IgD-negative memory B cell (primary cell): ENCODE measurements around the gene GOLGA6L7. TPM values are rescaled to one million over a fixed set of nuclear protein-coding genes. Genes with fewer than 3 reads are reported as not detected.
"Not testable (repeated sequence)": the region's sequence is repeated elsewhere in the genome, so short reads cannot be mapped to it uniquely, and the experiment has no call there.

Source experiments
- H3K27ac Mint-ChIP-seq, 3 donors: one replicate each; pipeline ENCODE4 v1.8.0; 2020 to 2022; ENCODE audit warnings: mild to moderate bottlenecking in 3 of 3, mixed read lengths in 3 of 3, moderate library complexity in 1 of 3
- H3K27me3 Mint-ChIP-seq: one replicate; pipeline ENCODE4 v1.8.0; 2021; ENCODE audit warnings: mixed read lengths
- H3K36me3 Mint-ChIP-seq: one replicate; pipeline ENCODE4 v1.8.0; 2020; ENCODE audit warnings: mild to moderate bottlenecking, mixed read lengths
- H3K4me1 Mint-ChIP-seq, 3 donors: one replicate each; pipeline ENCODE4 v1.8.0; 2020 to 2022; ENCODE audit warnings: mixed read lengths in 3 of 3, mild to moderate bottlenecking in 1 of 3
- H3K4me3 Mint-ChIP-seq, 4 donors: one replicate each; pipeline ENCODE4 v1.8.0; 2020 to 2022; ENCODE audit warnings: mild to moderate bottlenecking in 4 of 4, mixed read lengths in 4 of 4, moderate library complexity in 3 of 4
- H3K9me3 Mint-ChIP-seq, 3 donors: one replicate each; pipeline ENCODE4 v1.8.0; 2020 to 2021; ENCODE audit warnings: mixed read lengths in 3 of 3, mild to moderate bottlenecking in 1 of 3
- polyA plus RNA-seq: library from polyadenylated mRNA; unstranded; fragments of 300-500 nt; fragmentation: Illumina TruSeq; gene quantifications from one replicate; pipeline ENCODE4 v1.2.3, GENCODE V29; 2021

GOLGA6L7 gene
- not detected for polyA plus RNA-seq

DNA sequence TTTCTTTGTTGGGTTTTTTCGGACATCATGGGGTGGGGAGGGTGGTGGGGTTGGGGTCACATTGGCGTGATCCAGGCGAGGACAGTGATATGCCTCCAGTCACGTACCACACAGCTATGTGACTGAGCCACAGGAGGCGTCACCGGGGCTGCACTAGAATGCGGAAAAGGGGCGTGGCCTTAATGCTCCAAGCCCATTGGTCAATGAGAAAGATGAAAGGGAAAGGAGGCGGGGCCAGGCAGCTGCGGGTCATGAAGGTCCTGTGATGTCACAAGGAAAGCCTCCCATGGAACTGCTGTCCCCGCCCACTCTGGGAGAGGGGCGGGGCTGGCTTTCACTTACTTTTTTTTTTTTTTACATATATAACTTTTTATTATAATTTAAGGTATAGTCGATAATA lies at the start of gene GOLGA6L7:
TSS of gene GOLGA6L7 (minus strand) at position 124 of the 400 bp plus-strand sequence. CDS start at position 29, 95 bp downstream.
- not testable (repeated sequence) for H3K9me3 Mint-ChIP-seq, H3K4me1 Mint-ChIP-seq, H3K36me3 Mint-ChIP-seq, H3K4me3 Mint-ChIP-seq, H3K27ac Mint-ChIP-seq, H3K27me3 Mint-ChIP-seq

DNA sequence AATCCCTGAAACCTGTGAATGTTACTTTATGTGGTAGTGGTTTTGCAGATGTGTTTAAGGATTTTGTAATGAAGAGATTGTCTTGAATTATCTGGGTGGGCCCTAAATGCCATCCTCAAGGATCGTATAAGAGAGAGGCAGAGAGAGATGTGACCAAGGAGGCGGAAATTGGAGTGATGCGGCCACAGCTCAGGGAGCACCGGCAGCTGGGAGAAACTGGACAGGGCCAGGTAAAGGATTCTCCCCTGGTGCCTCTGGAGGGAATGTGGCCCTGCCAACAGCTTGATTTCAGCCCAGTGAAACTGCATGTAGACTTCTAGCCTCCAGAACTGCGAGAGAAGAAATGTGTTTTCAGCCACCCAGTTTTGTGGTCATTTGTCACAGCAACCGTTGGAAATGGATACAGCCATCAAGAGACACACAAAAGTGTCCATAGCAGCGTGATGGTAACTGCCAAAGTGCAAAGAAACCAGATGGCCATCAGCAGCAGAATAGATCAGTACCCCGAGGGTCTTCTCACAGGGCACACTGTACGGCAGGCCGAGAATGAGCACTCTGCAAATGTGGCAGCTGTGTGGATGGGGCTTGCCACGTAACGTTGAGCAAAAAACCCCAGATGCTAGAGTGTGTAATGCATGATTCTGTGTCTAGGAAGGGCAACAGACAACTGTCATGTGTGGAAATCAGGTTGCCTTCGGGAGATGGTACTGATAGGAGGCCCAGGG lies 49.6 kb upstream of the GOLGA6L7 start:
- H3K4me1 Mint-ChIP-seq = no peaks in the 10 kb centered on the region
- H3K9me3 Mint-ChIP-seq = peaks cover 0 to 2% (median 0%) of the 10 kb centered on the region in 3 donors
- H3K36me3 Mint-ChIP-seq = no peaks in the 10 kb centered on the region
- no peaks in the 10 kb centered on the region for H3K27me3 Mint-ChIP-seq
- H3K27ac Mint-ChIP-seq = no peak overlapping the region
- H3K4me3 Mint-ChIP-seq = no peak overlapping the region

DNA sequence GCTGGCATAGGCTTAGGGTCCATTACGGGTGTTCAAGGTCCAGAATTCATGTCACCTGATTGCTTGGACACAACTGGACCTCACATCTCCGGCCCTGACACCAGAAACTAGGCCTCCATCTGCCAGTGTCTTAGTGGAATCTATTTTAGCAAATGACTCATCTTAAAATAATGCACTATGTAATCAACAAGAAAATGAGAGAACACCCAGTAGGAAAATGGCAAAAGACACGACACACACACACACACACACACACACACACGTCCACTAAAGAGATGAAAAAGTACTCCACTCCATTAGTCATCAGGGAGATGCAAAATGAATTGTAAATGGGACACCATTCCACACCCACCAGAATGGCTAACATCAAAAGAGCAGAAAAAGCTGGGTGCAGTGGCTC lies 48.5 kb upstream of the GOLGA6L7 start:
- Mint-ChIP-seq H3K9me3 (peaks cover 0 to 2% (median 0%) of the 10 kb centered on the region in 3 donors), H3K4me3 (peak overlapping the region in 1 of 4 donors; percentile 52), H3K27me3 (no peaks in the 10 kb centered on the region), H3K36me3 (no peaks in the 10 kb centered on the region), H3K27ac (no peak overlapping the region), H3K4me1 (no peaks in the 10 kb centered on the region)

- no peak overlapping the region for H3K4me3 Mint-ChIP-seq
- no peak overlapping the region for H3K27ac Mint-ChIP-seq
These were observed 47.1 kb upstream of the GOLGA6L7 start for GRCh38 chr15:28895566-28895965.

DNA sequence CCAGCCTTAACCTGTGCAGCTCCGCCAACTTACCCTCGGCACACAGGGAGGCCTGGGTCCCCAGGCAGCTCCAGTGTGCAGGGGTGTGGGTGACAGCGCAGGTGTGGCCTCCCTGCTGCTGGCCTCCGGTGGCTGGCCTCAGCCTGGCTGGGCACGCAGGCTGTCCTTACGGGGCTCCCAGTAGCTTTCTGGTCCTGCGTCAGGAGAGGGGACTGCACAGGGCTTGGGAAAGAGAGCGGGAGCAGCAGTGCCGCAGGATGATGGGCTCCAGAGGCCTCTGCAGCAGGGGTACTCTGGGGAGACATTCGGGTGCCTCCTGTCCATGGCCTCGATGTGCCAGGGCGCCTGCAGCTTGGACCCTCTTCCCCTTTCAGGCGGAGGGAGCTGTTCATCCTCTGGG lies 46.7 kb upstream of the GOLGA6L7 start:
- Mint-ChIP-seq H3K4me3 (no peak overlapping the region), H3K9me3 (peaks cover 0 to 2% (median 0%) of the 10 kb centered on the region in 3 donors), H3K27ac (no peak overlapping the region), H3K4me1 (no peaks in the 10 kb centered on the region), H3K27me3 (no peaks in the 10 kb centered on the region), H3K36me3 (no peaks in the 10 kb centered on the region)

More at GRCh38 chr15:28895566-28895965, 47.1 kb upstream of the GOLGA6L7 start:
- Mint-ChIP-seq H3K36me3 (no peaks in the 10 kb centered on the region), H3K4me1 (no peaks in the 10 kb centered on the region), H3K9me3 (peaks cover 0 to 2% (median 0%) of the 10 kb centered on the region in 3 donors), H3K27me3 (no peaks in the 10 kb centered on the region)

DNA sequence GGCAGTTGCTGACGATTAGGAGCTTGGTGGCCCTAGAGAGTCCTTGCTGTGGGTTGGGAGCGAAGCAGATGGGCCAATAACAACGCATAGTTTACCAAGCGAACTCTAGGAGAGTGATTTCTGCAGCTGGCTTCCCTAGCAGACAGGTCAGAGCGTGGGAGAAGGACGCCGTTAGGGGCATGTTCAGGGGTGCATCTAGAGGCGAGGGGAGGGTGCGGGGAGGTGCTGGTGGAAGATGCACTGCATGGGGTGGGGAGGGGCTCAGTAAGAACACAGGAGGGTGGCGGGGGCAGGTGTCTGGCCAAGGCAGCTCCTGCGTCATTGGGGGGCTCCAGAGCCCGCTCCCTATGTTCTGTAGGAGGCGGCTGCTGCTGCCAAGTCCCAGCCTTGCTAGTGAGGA lies 46.2 kb upstream of the GOLGA6L7 start:
- Mint-ChIP-seq H3K4me3 (peak overlapping the region in 1 of 4 donors; percentile 65), H3K4me1 (no peaks in the 10 kb centered on the region), H3K27ac (no peak overlapping the region), H3K9me3 (peaks cover 0 to 2% (median 0%) of the 10 kb centered on the region in 3 donors), H3K27me3 (peaks cover 4% of the 10 kb centered on the region), H3K36me3 (no peaks in the 10 kb centered on the region)

DNA sequence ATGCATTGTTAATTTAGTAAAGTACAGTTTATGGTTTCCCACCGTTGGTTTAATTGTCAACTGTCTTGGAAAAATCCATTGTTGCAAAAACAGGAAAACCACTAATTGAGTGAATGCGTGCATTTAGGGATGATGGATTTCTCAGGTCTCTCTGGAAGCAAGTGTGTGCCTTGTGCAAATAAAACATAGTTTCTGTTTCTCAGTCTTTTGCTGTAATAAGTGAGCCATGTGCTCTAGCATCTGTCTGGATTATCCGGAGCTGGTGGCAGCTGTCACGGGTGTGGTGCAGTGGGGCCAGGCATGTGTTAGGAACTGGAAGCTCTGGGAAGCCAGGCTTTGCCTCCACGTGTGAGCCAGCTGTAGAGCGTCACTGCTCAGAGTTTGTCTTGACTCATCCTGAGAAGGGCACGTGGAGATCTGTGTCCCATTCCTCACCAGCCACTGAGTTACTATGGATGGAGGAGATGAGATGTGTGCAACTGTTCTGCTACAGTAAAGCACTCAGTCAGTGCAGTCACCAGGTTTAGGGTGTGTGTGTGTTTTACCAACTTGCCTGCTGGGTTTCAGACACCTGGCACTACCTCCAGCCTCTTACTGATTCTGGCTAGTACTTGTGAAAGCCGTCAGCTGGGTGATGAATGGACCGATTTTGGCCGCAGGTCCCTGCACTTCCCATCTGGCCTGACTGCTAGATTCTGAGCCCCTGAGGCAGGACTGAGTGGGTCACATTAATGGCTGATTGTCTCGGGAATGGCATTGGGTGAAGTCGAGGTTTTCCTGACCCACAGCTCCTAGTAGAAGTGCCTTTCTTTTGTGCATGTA lies 44.6 kb upstream of the GOLGA6L7 start:
- Mint-ChIP-seq H3K36me3 (peaks cover under 1% of the 10 kb centered on the region), H3K4me3 (no peak overlapping the region), H3K4me1 (peaks cover 0 to under 1% (median 0%) of the 10 kb centered on the region in 3 donors), H3K9me3 (peaks cover 0 to 2% (median 0%) of the 10 kb centered on the region in 3 donors), H3K27ac (no peak overlapping the region), H3K27me3 (peaks cover 14% of the 10 kb centered on the region)

DNA sequence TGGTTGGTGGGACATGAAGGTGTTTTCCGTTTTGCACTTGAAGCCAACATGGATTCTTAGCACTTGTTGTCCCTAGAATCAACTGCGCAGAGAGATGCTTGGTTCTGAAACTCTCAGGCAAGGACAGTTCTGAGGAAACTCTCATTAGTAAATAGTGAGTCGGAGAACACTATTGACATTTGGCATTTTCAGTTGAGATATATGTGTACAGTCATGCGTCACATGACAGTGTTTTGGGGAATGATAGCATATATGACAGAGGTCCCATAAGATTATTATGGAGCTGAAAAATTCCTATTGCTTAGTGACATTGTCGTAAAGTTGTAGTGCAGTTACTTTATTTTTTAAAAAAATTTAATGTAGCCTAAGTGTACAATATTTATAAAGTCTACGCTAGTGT lies 43.1 kb upstream of the GOLGA6L7 start:
- Mint-ChIP-seq H3K4me1 (peaks cover 0 to 2% (median 1%) of the 10 kb centered on the region in 3 donors), H3K36me3 (peaks cover 2% of the 10 kb centered on the region), H3K9me3 (no peaks in the 10 kb centered on the region), H3K27me3 (peaks cover 18% of the 10 kb centered on the region), H3K27ac (peak overlapping the region in 1 of 3 donors; percentile 9), H3K4me3 (no peak overlapping the region)

- Mint-ChIP-seq H3K36me3 (peaks cover 2% of the 10 kb centered on the region), H3K9me3 (no peaks in the 10 kb centered on the region), H3K4me1 (peaks cover 0 to 2% (median 1%) of the 10 kb centered on the region in 3 donors), H3K4me3 (no peak overlapping the region), H3K27ac (peak overlapping the region in 1 of 3 donors; percentile 3), H3K27me3 (peaks cover 18% of the 10 kb centered on the region)
These were observed 42.5 kb upstream of the GOLGA6L7 start for GRCh38 chr15:28890711-28891495.

GRCh38 chr15:28890291-28890690 lies 41.8 kb upstream of the GOLGA6L7 start:
- H3K27me3 Mint-ChIP-seq = peaks cover 18% of the 10 kb centered on the region
- not testable (repeated sequence) for H3K36me3 Mint-ChIP-seq, H3K4me1 Mint-ChIP-seq, H3K9me3 Mint-ChIP-seq, H3K4me3 Mint-ChIP-seq
- peak overlapping the region in 1 of 3 donors; percentile 3 for H3K27ac Mint-ChIP-seq

GRCh38 chr15:28889871-28890270 lies 41.4 kb upstream of the GOLGA6L7 start:
- peaks cover 22% of the 10 kb centered on the region for H3K27me3 Mint-ChIP-seq
- not testable (repeated sequence) for H3K9me3 Mint-ChIP-seq, H3K36me3 Mint-ChIP-seq, H3K27ac Mint-ChIP-seq, H3K4me3 Mint-ChIP-seq, H3K4me1 Mint-ChIP-seq

DNA sequence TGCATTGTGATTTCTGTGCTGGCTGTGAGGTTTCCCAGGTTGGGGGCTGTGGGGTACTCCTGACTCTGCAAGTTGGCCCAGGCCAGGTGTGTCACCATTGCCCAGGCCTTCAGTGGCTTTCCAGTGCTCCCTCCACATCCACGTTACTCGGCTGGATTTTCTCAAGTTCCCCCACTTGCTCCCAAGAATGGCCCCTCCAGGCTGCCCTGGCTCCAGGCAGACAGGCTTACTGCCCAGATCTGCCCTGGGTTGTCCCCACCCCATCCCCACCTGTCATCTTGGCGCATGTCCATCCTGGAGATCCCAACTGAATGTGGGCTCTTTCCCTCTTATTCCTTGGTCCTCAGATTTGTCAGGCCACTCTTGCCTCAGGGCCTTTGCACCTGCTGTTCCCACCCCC lies 40.9 kb upstream of the GOLGA6L7 start:
- peaks cover 0 to 2% (median 1%) of the 10 kb centered on the region in 3 donors for H3K4me1 Mint-ChIP-seq
- H3K27ac Mint-ChIP-seq = peak overlapping the region in 1 of 3 donors; percentile 65
- H3K9me3 Mint-ChIP-seq = no peaks in the 10 kb centered on the region
- no peak overlapping the region for H3K4me3 Mint-ChIP-seq
- peaks cover 27% of the 10 kb centered on the region for H3K27me3 Mint-ChIP-seq
- H3K36me3 Mint-ChIP-seq = peaks cover 2% of the 10 kb centered on the region

DNA sequence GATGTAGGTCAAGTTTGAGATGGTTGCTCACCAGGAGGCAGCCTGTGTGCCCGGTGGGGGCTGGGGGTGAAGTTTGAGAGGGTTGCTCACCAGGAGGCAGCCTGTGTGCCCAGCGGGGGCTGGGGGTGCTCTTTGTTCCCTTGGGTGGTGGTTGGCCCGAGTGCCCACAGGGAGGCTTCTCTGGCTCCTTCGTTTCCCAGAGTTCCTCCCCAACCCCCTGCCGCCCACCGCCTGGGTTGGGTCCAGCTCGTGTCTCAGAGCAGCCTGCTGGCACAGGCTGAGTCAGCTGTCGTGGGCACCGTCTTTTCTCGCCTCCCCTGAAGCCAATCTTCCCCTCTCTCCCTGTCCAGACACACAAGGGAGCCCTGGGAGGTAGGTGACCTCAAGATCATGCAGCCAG lies 40.5 kb upstream of the GOLGA6L7 start:
- no peak overlapping the region for H3K4me3 Mint-ChIP-seq
- peaks cover 0 to 2% (median 1%) of the 10 kb centered on the region in 3 donors for H3K4me1 Mint-ChIP-seq
- no peaks in the 10 kb centered on the region for H3K9me3 Mint-ChIP-seq

GRCh38 chr15:28888302-28888894 lies 40.0 kb upstream of the GOLGA6L7 start:
- no peak overlapping the region for H3K4me3 Mint-ChIP-seq
- peaks cover 0 to 2% (median 1%) of the 10 kb centered on the region in 3 donors for H3K4me1 Mint-ChIP-seq
- no peak overlapping the region for H3K27ac Mint-ChIP-seq
- H3K9me3 Mint-ChIP-seq = no peaks in the 10 kb centered on the region
- peaks cover 30% of the 10 kb centered on the region for H3K27me3 Mint-ChIP-seq
- peaks cover 2% of the 10 kb centered on the region for H3K36me3 Mint-ChIP-seq

More for the DNA sequence above, 40.5 kb upstream of the GOLGA6L7 start:
- Mint-ChIP-seq H3K36me3 (peaks cover 2% of the 10 kb centered on the region), H3K27me3 (peaks cover 30% of the 10 kb centered on the region), H3K27ac (no peak overlapping the region)
